Thyroid gland (tissue), 4 donors: ENCODE results near the gene STAT3. TPM values are rescaled to one million over a fixed set of nuclear protein-coding genes. Genes with fewer than 3 reads are reported as not detected.
"Not testable (repeated sequence)": the region's sequence is repeated elsewhere in the genome, so short reads cannot be mapped to it uniquely, and the experiment has no call there.

Source experiments
- DNase-seq, 2 donors: peaks; one replicate each; pipeline ENCODE4 v3.0.0-alpha.2; 2019
- H3K27ac ChIP-seq, 3 donors: fragments of 200-600 bp; sonication (generic); 1 replicate in 2 of 3; 2 replicates in 1 of 3; pipeline ENCODE4 v1.5.1; 2016 to 2019; ENCODE audit warnings: mild to moderate bottlenecking in 1 of 3, moderate library complexity in 1 of 3
- H3K27me3 ChIP-seq: fragments of 200-600 bp; sonication (generic); one replicate; pipeline ENCODE4 v1.5.1; 2019
- H3K36me3 ChIP-seq, 2 donors: fragments of 200-600 bp; sonication (generic); one replicate each; pipeline ENCODE4 v1.5.1; 2016 to 2019
- H3K4me1 ChIP-seq, 2 donors: fragments of 200-600 bp; sonication (generic); one replicate each; pipeline ENCODE4 v1.5.1; 2017 to 2019
- H3K4me3 ChIP-seq, 3 donors: fragments of 200-600 bp; sonication (generic); replicated peaks in 1 of 3; 1 replicate in 2 of 3; 2 replicates in 1 of 3; pipeline ENCODE4 v1.5.1; 2016; ENCODE audit warnings: mild to moderate bottlenecking in 1 of 3
- H3K9me3 ChIP-seq: fragments of 200-600 bp; sonication (generic); one replicate; pipeline ENCODE4 v1.5.1; 2017
- POLR2A ChIP-seq, 2 donors: fragments of 450-650 bp; IDR thresholded peaks; one replicate each; pipeline ENCODE4 v1.6.1; 2017; ENCODE audit warnings: antibody characterized with exemption in 2 of 2, mild to moderate bottlenecking in 2 of 2, moderate library complexity in 1 of 2
- WGBS, 2 donors: methylation state at CpG; one replicate each; pipeline ENCODE4 v1.1.5; 2017; 5-methylcytosine and 5-hydroxymethylcytosine counted together
- intact Hi-C: fragments of 100-400 bp; cut with DNase I; formaldehyde crosslinking; loops from one replicate; pipeline ENCODE4 v1.15.1; 2023
- total RNA-seq, 4 donors: library from RNA; depleted of rRNA; stranded (reverse); fragments of >200 nt; gene quantifications; one replicate each; pipeline ENCODE4 v1.2.3, GENCODE V29; 2016
- TF ChIP-seq, protein P1 (sequence below), 6 experiments: fragments of 200-600 bp in 3 of 6; fragments of 450-650 bp in 3 of 6; sonication (generic) in 3 of 6; IDR thresholded peaks; one replicate each; pipeline ENCODE4 v1.5.1; 2016 to 2019; ENCODE audit warnings: antibody characterized with exemption in 6 of 6, mild to moderate bottlenecking in 2 of 6, inconsistent platforms in 1 of 6, moderate library complexity in 1 of 6

Gene STAT3
- total RNA-seq, 4 donors from 2014 or later = 147 to 292 (median 206) TPM

GRCh38 chr17:42365136-42365535 is 23.1 kb downstream of the STAT3 start:
- TF ChIP-seq POLR2A (IDR thresholded peaks at IDR 0.05) = no peak
- TF ChIP-seq, protein P1, sequence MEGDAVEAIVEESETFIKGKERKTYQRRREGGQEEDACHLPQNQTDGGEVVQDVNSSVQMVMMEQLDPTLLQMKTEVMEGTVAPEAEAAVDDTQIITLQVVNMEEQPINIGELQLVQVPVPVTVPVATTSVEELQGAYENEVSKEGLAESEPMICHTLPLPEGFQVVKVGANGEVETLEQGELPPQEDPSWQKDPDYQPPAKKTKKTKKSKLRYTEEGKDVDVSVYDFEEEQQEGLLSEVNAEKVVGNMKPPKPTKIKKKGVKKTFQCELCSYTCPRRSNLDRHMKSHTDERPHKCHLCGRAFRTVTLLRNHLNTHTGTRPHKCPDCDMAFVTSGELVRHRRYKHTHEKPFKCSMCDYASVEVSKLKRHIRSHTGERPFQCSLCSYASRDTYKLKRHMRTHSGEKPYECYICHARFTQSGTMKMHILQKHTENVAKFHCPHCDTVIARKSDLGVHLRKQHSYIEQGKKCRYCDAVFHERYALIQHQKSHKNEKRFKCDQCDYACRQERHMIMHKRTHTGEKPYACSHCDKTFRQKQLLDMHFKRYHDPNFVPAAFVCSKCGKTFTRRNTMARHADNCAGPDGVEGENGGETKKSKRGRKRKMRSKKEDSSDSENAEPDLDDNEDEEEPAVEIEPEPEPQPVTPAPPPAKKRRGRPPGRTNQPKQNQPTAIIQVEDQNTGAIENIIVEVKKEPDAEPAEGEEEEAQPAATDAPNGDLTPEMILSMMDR (IDR thresholded peaks at IDR 0.05) = no peak
- intact Hi-C loops = no loop called here
- Histone ChIP-seq H3K27me3 (no peaks in the 10 kb centered on the region), H3K36me3 (no peaks in the 10 kb centered on the region), H3K27ac (peak overlapping the region; percentile 55 to 96 (median 91)), H3K9me3 (no peaks in the 10 kb centered on the region), H3K4me3 (no peak overlapping the region), H3K4me1 (peaks cover 68 to 89% of the 10 kb centered on the region in 2 donors)
- DNase-seq = no peak
- 86 to 90% methylated on average over 9 of the region's 9 CpGs for WGBS, 2 donors

DNA sequence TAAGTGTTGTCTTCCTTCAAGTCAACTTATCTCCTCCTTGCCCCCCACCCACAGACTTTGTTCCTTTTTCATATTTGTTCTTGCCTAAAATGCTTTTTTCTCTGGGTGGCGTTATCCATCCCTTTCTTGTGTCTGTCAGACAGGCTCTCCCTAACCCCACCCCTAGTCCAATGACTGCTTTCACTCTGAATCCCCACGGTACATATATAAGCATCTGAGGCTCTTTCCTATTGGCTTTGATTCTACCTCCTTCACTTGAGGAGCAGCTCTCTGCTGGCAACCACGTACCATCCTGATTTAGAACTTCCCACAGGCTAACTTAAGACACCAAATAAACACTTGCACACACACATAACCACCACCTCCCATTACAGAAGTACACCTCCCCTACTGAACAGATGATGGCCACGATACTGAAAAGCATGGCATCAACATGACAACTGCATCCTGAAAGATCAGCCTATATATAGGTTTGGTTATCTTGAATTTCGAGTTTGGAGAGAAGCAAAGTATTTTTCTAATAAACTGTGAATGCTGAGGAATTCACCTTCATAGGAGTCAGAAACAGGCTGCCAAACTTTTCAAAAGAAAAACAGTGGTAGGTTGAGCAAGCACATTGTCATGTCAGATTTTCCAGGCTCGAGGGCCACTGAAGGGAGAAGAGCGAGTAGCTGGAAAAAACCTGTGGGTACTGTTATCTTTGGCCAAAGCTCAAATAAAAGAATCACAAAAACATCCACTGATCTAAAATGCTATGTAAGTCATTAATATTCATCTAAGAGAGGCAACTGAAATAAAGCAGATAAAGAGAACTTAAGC is 24.3 kb downstream of the STAT3 start:
- H3K27ac ChIP-seq = peak overlapping the region; percentile 91 to 96 (median 95)
- no peak overlapping the region for H3K4me3 ChIP-seq
- H3K9me3 ChIP-seq = no peaks in the 10 kb centered on the region
- H3K36me3 ChIP-seq = no peaks in the 10 kb centered on the region
- TF ChIP-seq POLR2A (IDR thresholded peaks at IDR 0.05) = no peak
- TF ChIP-seq, protein P1 (IDR thresholded peaks at IDR 0.05) = no peak
- H3K27me3 ChIP-seq = no peaks in the 10 kb centered on the region
- WGBS, 2 donors = 37 to 40% methylated on average over 7 of the region's 7 CpGs
- intact Hi-C loops = no loop called here
- DNase-seq = peak; percentile 70 to 79
- peaks cover 68 to 89% of the 10 kb centered on the region in 2 donors for H3K4me1 ChIP-seq

DNA sequence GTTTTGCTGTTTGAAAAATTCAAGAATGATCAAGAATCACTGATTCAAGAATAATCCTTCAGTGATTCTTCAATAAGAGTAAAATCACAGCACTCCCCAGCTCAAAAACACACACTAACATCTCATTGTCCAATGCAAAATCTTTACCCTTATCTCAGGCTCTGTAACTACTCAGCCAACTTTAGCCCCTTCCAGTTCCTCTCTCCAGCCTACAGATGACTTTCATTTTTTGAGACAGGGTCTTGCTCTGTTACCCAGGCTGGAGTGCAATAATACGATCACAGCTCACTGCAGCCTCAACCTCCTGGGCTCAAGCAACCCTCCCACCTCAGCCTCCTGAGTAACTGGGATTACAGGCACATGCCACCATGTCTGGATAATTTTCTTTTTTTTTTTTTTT is 25.0 kb downstream of the STAT3 start:
- Histone ChIP-seq H3K36me3 (no peaks in the 10 kb centered on the region), H3K4me1 (peaks cover 66 to 86% of the 10 kb centered on the region in 2 donors), H3K4me3 (no peak overlapping the region), H3K9me3 (no peaks in the 10 kb centered on the region), H3K27me3 (no peaks in the 10 kb centered on the region), H3K27ac (peak overlapping the region; percentile 91 to 96 (median 95))
- WGBS, 2 donors = 88 to 93% methylated on average over 1 of the region's 1 CpG
- TF ChIP-seq POLR2A (IDR thresholded peaks at IDR 0.05) = no peak
- TF ChIP-seq, protein P1 (IDR thresholded peaks at IDR 0.05) = no peak
- DNase-seq = no peak
- intact Hi-C loops = no loop called here

GRCh38 chr17:42362245-42362961 is 25.8 kb downstream of the STAT3 start:
- intact Hi-C loops = no loop called here
- H3K36me3 ChIP-seq = no peaks in the 10 kb centered on the region
- H3K4me1 ChIP-seq = peaks cover 59 to 84% of the 10 kb centered on the region in 2 donors
- 40 to 47% methylated on average over 7 of the region's 7 CpGs for WGBS, 2 donors
- DNase-seq = peak; percentile 92 to 93
- H3K27me3 ChIP-seq = no peaks in the 10 kb centered on the region
- no peaks in the 10 kb centered on the region for H3K9me3 ChIP-seq
- no peak overlapping the region for H3K4me3 ChIP-seq
- TF ChIP-seq, protein P1 (IDR thresholded peaks at IDR 0.05) = no peak
- TF ChIP-seq POLR2A (IDR thresholded peaks at IDR 0.05) = peak in 1 of 2 donors; percentile 65
- peak overlapping the region; percentile 91 to 96 (median 95) for H3K27ac ChIP-seq

GRCh38 chr17:42361781-42362186 is 26.5 kb downstream of the STAT3 start:
- Histone ChIP-seq H3K27me3 (no peaks in the 10 kb centered on the region), H3K27ac (peak overlapping the region; percentile 91 to 96 (median 95)), H3K4me1 (peaks cover 52 to 81% of the 10 kb centered on the region in 2 donors), H3K4me3 (no peak overlapping the region), H3K36me3 (no peaks in the 10 kb centered on the region), H3K9me3 (no peaks in the 10 kb centered on the region)
- no peak for DNase-seq
- WGBS, 2 donors = 37 to 63% methylated on average over 2 of the region's 2 CpGs
- TF ChIP-seq POLR2A (IDR thresholded peaks at IDR 0.05) = no peak
- TF ChIP-seq, protein P1 (IDR thresholded peaks at IDR 0.05) = no peak
- intact Hi-C loops = no loop called here

DNA sequence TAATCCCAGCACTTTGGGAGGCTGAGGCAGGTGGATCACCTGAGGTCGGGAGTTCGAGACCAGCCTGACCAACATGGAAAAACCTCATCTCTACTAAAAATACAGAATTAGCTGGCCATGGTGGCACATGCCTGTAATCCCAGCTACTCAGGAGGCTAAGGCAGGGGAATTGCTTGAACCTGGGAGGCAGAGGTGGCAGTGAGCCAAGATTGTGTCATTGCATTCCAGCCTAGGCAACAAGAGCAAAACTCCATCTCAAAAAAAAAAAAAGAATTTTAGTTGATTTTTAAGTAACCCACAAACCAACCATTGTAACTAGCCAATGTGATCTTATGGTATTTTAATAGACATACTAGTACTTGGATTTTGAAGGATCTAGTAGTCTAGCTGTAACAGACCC is 27.9 kb downstream of the STAT3 start:
- intact Hi-C loops, H3K36me3 ChIP-seq, H3K4me3 ChIP-seq, H3K27me3 ChIP-seq, H3K9me3 ChIP-seq: not testable (repeated sequence)
- 100% methylated on average over 2 of the region's 2 CpGs for WGBS, 2 donors
- DNase-seq = peak; percentile 46 to 61
- H3K4me1 ChIP-seq = peaks cover 51 to 75% of the 10 kb centered on the region in 2 donors
- peak overlapping the region; percentile 91 to 96 (median 95) for H3K27ac ChIP-seq
